Activated naive CD4-positive, alpha-beta T cell treated with anti-CD3 and anti-CD28 coated beads, Interleukin-2, amount 50 U/mL, for 16 hours (primary cell): Measurements from ENCODE around the gene DRD1.
"Not testable (repeated sequence)": the region's sequence is repeated elsewhere in the genome, so short reads cannot be mapped to it uniquely, and the experiment has no call there.

ENCODE experiments used
- DNase-seq: peaks from one replicate; pipeline ENCODE4 v3.0.0-alpha.2; 2020

The DRD1 gene

DNA sequence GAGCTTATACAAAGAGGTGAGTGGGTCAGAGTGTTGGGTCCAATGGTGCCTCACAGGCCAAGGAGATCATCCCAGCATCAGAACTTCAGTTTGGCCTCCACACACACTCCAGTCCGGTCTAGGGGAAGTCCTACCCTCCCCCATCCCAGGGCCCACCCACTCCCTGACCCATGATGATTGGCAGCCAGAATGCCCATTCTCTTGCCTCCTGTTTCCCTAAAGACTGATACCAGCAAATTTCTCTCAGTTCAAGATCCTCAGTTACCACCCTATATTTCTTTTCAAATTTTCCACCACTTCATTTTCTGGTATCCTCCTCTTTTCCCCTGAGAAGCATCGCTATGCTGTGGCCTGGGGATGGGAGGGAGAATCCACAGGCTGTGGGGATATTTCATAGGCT, 21.9 kb downstream of the DRD1 start:
- DNase-seq = no peak

GRCh38 chr5:175420383-175420782, 23.6 kb downstream of the DRD1 start:
- no peak for DNase-seq

GRCh38 chr5:175418251-175418650, 25.7 kb downstream of the DRD1 start:
- DNase-seq = no peak

GRCh38 chr5:175417384-175417783, 26.6 kb downstream of the DRD1 start:
- DNase-seq = no peak

DNA sequence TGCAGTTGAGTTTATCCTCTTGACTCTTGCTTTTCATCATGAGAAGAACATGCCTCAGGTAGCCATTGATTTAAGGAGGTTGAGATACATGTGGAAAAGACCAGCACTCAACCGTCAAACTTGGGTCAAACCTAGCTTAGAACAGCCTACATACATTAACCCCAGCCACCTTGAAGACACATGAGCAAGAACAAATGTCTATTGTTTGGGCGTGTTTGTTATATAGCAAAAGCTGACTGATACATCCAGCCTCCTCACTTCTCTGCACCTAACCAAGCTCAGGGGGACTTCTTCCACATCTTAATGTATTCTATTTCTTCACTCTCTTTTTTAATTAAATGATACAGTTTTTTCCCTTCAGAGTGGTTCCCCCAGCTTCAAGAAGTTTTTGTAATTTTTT, 28.7 kb downstream of the DRD1 start:
- DNase-seq = no peak

GRCh38 chr5:175410926-175411325, 33.1 kb downstream of the DRD1 start:
- DNase-seq = no peak

- no peak for DNase-seq
Observed at GRCh38 chr5:175406300-175406699, 37.7 kb downstream of the DRD1 start.

- DNase-seq = not testable (repeated sequence)
Observed at GRCh38 chr5:175397590-175398297, 46.2 kb downstream of the DRD1 start.

GRCh38 chr5:175395430-175395829, 48.6 kb downstream of the DRD1 start:
- not testable (repeated sequence) for DNase-seq

GRCh38 chr5:175394601-175395000, 49.4 kb downstream of the DRD1 start:
- DNase-seq = no peak

- no peak for DNase-seq
Observed at GRCh38 chr5:175393897-175394296, 50.1 kb downstream of the DRD1 start.

DNA sequence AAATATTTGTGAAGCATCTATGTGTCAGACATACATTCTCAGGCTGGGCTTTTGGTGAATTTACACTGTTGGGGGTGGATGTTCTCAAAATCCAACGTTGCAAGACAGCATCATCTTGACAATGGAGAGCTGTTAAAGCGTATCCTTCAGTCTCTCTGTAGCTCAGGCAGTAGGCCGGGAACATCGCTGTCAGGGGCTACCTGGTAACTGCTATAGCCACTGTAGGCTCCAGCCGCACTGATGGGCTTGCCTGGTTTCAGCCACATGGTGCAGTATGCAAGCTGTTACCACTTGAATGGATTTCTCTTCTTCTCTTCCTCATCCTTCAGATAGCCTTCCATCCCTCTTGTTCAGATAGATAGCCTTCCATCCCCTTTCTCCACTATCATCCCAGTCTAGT, 51.7 kb downstream of the DRD1 start:
- DNase-seq = no peak

DNA sequence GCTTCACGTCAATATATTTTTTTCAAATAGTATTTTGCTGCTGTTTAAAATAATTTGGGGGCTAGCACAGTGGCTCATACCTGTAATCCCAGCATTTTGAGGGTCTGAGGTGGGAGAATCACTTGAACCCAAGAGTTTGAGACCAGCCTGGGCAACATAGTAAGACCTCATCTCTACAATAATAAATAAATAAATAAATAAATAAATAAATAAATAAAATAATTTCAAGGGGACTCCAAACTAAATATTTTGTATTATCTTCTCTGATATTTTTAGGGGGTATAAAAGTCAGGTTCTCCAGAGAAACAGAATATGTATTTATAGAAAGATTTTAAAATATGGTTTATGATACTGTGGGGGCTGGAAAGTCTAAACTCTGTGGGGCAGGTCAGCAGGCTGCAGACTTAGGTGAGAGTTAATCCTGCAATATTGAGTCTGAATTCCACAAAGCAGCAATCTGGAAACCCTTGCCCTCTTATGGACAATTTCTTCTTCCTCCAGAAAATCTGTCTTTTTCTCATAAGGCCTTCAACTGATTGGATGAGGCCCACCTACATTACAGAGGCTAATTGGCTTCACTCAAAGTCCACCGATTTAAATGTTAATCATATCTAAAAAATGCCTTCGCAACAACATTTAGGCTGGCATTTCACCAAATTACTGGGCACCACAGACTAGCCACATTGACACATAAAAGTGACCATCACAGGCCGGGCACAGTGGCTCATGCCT, 53.5 kb downstream of the DRD1 start:
- no peak for DNase-seq
